ENCODE results near the gene GRID2. TPM values are rescaled to one million over a fixed set of nuclear protein-coding genes. Genes with fewer than 3 reads are reported as not detected.

GRID2 gene
- total RNA-seq, 4 donors from 2014 or later: not detected

GRCh38 chr4:92629302-92629701 is 325.5 kb downstream of the GRID2 start:
- DNase-seq (ENCODE audit: low spot score) (no peak), ATAC-seq (ENCODE audit: low FRiP score) (no peak)
- no peak for TF ChIP-seq CTCF (IDR thresholded peaks at IDR 0.05)

- ATAC-seq (ENCODE audit: low FRiP score): no peak
- no peak for TF ChIP-seq CTCF (IDR thresholded peaks at IDR 0.05)
- no peak for DNase-seq (ENCODE audit: low spot score)
Measured at GRCh38 chr4:92634882-92635281, 331.1 kb downstream of the GRID2 start.

- no peak for DNase-seq (ENCODE audit: low spot score)
- no peak for TF ChIP-seq CTCF (IDR thresholded peaks at IDR 0.05)
- ATAC-seq (ENCODE audit: low FRiP score): no peak
Measured at GRCh38 chr4:92636038-92636806, 332.5 kb downstream of the GRID2 start.

GRCh38 chr4:92641409-92641808 is 337.6 kb downstream of the GRID2 start:
- no peak for TF ChIP-seq CTCF (IDR thresholded peaks at IDR 0.05)
- no peak for DNase-seq (ENCODE audit: low spot score)
- no peak for ATAC-seq (ENCODE audit: low FRiP score)

- DNase-seq (ENCODE audit: low spot score) (no peak), ATAC-seq (ENCODE audit: low FRiP score) (no peak)
- TF ChIP-seq CTCF (IDR thresholded peaks at IDR 0.05): no peak
Measured at GRCh38 chr4:92646826-92647225, 343.1 kb downstream of the GRID2 start.

- no peak for DNase-seq (ENCODE audit: low spot score)
- TF ChIP-seq CTCF (IDR thresholded peaks at IDR 0.05): no peak
- no peak for ATAC-seq (ENCODE audit: low FRiP score)
Measured at GRCh38 chr4:92651536-92651935, 347.8 kb downstream of the GRID2 start.

GRCh38 chr4:92654084-92654483 is 350.3 kb downstream of the GRID2 start:
- no peak for ATAC-seq (ENCODE audit: low FRiP score)
- no peak for TF ChIP-seq CTCF (IDR thresholded peaks at IDR 0.05)
- no peak for DNase-seq (ENCODE audit: low spot score)

All from omental fat pad (tissue), 4 donors.